Ovary (tissue), 9 donors: ENCODE results near the gene NPAS2. TPM values are rescaled to one million over a fixed set of nuclear protein-coding genes. Genes with fewer than 3 reads are reported as not detected.

ENCODE experiments used
- DNase-seq, 5 donors: peaks; one replicate each; pipeline ENCODE4 v3.0.0-alpha.2; 2019 to 2020
- H3K27ac ChIP-seq, 2 donors: fragments of 200-600 bp; one replicate each; pipeline versions ENCODE4 v1.5.1 to v1.8.0; 2019 to 2022
- H3K27me3 ChIP-seq: fragments of 200-600 bp; one replicate; pipeline ENCODE4 v1.8.0; 2022
- H3K36me3 ChIP-seq: fragments of 200-600 bp; sonication (generic); one replicate; pipeline ENCODE4 v1.5.1; 2019
- H3K4me1 ChIP-seq: one replicate; pipeline ENCODE4 v1.8.1; 2013; ENCODE audit warnings: mild to moderate bottlenecking, moderate library complexity; ENCODE audit not compliant: insufficient read depth
- H3K4me3 ChIP-seq: fragments of 200-600 bp; sonication (generic); one replicate; pipeline ENCODE4 v1.5.1; 2017
- H3K9me3 ChIP-seq, 2 donors: fragments of 200-600 bp in 1 of 2; sonication (generic) in 1 of 2; one replicate each; pipeline versions ENCODE4 v1.5.1 to v1.8.1; 2013 to 2019; ENCODE audit warnings: mild to moderate bottlenecking in 1 of 2, moderate library complexity in 1 of 2
- CTCF ChIP-seq, 3 donors: fragments of 450-650 bp in 2 of 3; fragments of 200-600 bp in 1 of 3; IDR thresholded peaks; one replicate each; pipeline versions ENCODE4 v1.5.1 to v1.8.0; 2016 to 2022; ENCODE audit warnings: antibody characterized with exemption in 3 of 3, mild to moderate bottlenecking in 1 of 3
- EP300 ChIP-seq: sonication (generic); formaldehyde crosslinking; IDR thresholded peaks from one replicate; pipeline ENCODE4 v1.6.1; 2017; ENCODE audit warnings: antibody characterized with exemption
- POLR2A ChIP-seq: fragments of 450-650 bp; IDR thresholded peaks from one replicate; pipeline ENCODE4 v1.6.1; 2017; ENCODE audit warnings: antibody characterized with exemption, mild to moderate bottlenecking, moderate library complexity
- WGBS, 3 donors: extraction: QIAGEN DNeasy Blood & Tissue Kit in 1 of 3; methylation state at CpG; one replicate each; pipeline versions ENCODE4 v1.1.5 to v1.1.7; 2013 to 2017; 5-methylcytosine and 5-hydroxymethylcytosine counted together
- intact Hi-C, 4 donors: fragments of 100-400 bp; cut with DNase I; formaldehyde crosslinking; loops; one replicate each; pipeline versions ENCODE4 v1.11.0 to v1.15.1; 2022 to 2023
- polyA plus RNA-seq, 2 donors: library from polyadenylated mRNA; stranded (reverse); fragments of 200-250 nt in 1 of 2; fragments of 350-450 nt in 1 of 2; fragmentation: Illumina TruSeq in 1 of 2; extraction: RNeasy Lipid Tissue Mini Kit (QIAGEN cat#74804) in 1 of 2; gene quantifications; one replicate each; pipeline ENCODE4 v1.2.3, GENCODE V29; 2013 to 2014
- total RNA-seq, 7 donors: library from RNA; depleted of rRNA in 2 of 7; stranded (reverse); fragments of >200 nt in 2 of 7; fragmentation: NEBNext Ultra II Directional in 3 of 7; extraction: Animal tissue kit (Norgen Biotek cat#: 25700) in 3 of 7; gene quantifications; one replicate each; pipeline versions ENCODE4 v1.1.0 to v1.2.4, GENCODE V29; 2016 to 2023
- donor health status: DM: no; HTN: no; CAD: no; lungs with moderate emphysema.
- donor health status: DM: no; HTN: no; CAD: no.
- donor health status: Bipolar disorder and iron deficiency.
- donor health status: DM: yes; HTN: yes; CAD: no.
- donor health status: DM: no; HTN: no; CAD: no.
- donor health status: DM: yes; HTN: yes; CAD: no.

NPAS2 gene
- total and polyA plus RNA-seq, 9 donors: 1.6 to 20.6 (median 7.3) TPM

DNA sequence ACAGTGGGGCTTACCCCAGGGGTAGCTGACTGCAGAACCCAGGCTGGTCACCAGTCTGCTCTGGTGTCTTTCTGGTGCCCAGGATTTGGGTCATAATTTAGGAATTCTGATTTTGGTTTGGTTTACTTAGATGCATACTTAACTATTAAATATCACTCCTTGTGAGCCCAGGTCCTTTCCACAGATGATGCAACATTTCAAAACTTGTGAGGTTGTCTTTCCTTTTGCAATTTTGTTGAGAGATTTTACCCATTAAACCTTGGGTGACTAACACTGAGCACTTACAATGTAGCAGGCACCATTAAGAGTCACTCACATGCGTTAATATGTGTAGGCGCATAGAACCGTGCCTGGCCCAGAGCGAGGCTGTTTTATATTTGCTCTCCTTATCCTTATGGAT lies 120.3 kb downstream of the NPAS2 start:
- TF ChIP-seq EP300: no peak
- no peak for TF ChIP-seq CTCF (IDR thresholded peaks at IDR 0.05)
- TF ChIP-seq POLR2A: no peak
- no peaks in the 10 kb centered on the region for H3K9me3 ChIP-seq
- H3K27ac ChIP-seq: no peak overlapping the region

GRCh38 chr2:100940766-100941645 lies 121.1 kb downstream of the NPAS2 start:
- Histone ChIP-seq H3K4me1 (no peaks in the 10 kb centered on the region), H3K27ac (no peak overlapping the region), H3K27me3 (no peaks in the 10 kb centered on the region), H3K36me3 (no peaks in the 10 kb centered on the region), H3K4me3 (no peak overlapping the region), H3K9me3 (no peaks in the 10 kb centered on the region)
- intact Hi-C loops: no loop called here
- 87 to 92% (median 89%) methylated on average over 14 of the region's 14 CpGs for WGBS, 3 donors
- no peak for TF ChIP-seq EP300
- no peak for TF ChIP-seq POLR2A
- TF ChIP-seq CTCF (IDR thresholded peaks at IDR 0.05): no peak
- no peak for DNase-seq

More for the DNA sequence above, 120.3 kb downstream of the NPAS2 start:
- intact Hi-C loops: no loop called here
- H3K4me1 ChIP-seq: no peaks in the 10 kb centered on the region
- WGBS, 3 donors: 97 to 99% (median 97%) methylated on average over 4 of the region's 4 CpGs
- H3K4me3 ChIP-seq: no peak overlapping the region
- no peaks in the 10 kb centered on the region for H3K27me3 ChIP-seq
- no peaks in the 10 kb centered on the region for H3K36me3 ChIP-seq
- no peak for DNase-seq

DNA sequence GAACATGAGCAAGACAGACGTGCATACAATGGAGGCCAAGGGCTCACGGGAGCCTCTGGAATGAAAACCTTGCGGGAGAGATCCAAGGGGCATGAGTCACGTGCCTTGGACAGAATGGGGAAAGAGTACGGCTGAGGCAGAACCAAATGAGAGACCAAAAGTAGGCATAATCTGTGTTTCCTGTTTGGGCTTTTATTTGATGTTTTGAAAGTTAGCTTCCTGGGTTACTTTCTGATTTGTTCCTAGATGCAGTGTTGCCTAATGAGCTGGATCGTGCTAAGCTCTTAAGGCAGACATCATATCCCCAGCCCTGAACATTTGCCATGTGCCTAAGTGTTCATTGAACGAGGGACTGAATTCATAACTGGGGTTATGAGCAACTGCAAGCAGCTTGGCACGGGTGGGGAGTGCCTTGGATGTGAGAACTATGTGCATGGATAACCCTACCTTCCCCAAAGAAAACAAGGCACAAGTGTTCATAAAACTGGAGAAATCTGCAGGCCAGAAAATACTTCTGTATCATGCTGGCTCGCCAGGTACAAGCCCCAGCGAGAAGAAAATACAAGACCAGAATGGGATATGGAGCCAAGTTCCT lies 121.8 kb downstream of the NPAS2 start:
- Histone ChIP-seq H3K27ac (no peak overlapping the region), H3K4me1 (no peaks in the 10 kb centered on the region), H3K9me3 (no peaks in the 10 kb centered on the region), H3K36me3 (no peaks in the 10 kb centered on the region), H3K4me3 (no peak overlapping the region), H3K27me3 (no peaks in the 10 kb centered on the region)
- TF ChIP-seq EP300 (no peak), POLR2A (no peak), CTCF (IDR thresholded peaks at IDR 0.05) (no peak)
- intact Hi-C loops: no loop called here
- no peak for DNase-seq
- 74 to 78% (median 77%) methylated on average over 10 of the region's 10 CpGs for WGBS, 3 donors

DNA sequence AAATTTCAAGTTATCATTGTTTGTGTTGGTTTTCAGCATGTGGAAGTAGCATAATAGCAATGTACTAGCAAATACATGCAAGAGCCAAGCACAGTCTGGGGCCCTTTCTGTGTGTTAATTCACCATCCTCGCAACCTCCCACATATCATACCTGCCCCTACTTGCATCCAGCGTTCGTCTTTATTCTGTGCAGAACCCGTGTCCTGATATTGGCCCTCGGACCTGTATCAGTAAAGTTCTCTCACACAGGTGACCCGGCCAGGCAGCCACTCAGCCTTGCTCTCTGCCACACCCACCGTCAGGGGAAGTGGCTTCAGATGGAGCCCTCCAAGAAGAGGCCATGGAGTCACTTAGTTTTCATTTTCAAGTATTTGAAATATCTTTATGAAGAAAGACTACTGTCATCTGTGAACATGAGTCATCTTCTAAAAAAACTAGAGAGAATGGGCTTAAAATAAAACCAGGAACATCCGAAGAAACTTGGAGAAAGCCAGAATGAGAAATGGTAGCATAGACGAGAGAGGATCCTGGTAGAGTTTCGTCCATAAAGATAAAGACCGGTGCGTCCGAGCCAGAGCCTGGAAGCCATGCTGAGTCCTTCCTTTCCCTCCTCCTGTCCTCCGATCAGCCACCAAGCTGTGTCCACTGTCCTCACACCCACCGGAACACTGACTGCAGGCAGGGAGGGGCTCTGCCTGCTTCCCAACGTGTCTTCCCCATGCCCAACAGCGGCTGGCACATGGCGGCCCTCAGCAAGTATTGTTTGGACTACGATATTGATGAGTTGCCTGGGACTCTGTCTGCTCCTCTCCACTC lies 124.9 kb downstream of the NPAS2 start:
- intact Hi-C loops: no loop called here
- Histone ChIP-seq H3K27me3 (no peaks in the 10 kb centered on the region), H3K4me1 (no peaks in the 10 kb centered on the region), H3K4me3 (no peak overlapping the region), H3K36me3 (no peaks in the 10 kb centered on the region), H3K27ac (no peak overlapping the region), H3K9me3 (no peaks in the 10 kb centered on the region)
- DNase-seq: no peak
- WGBS, 3 donors: 92 to 93% (median 93%) methylated on average over 19 of the region's 19 CpGs
- no peak for TF ChIP-seq POLR2A
- no peak for TF ChIP-seq CTCF (IDR thresholded peaks at IDR 0.05)
- TF ChIP-seq EP300: no peak
